H1 (cell line): ENCODE data around the gene MUC5B.

Experiments
- CHD2 ChIP-seq: IDR thresholded peaks from 2 replicates; pipeline ENCODE4 v1.6.1; 2012; ENCODE audit warnings: low read length, improper control_type of control experiment
- POLR2AphosphoS5 ChIP-seq: IDR thresholded peaks from 2 replicates; pipeline ENCODE4 v1.6.1; 2011; ENCODE audit warnings: low read depth, low read length
- SIN3A ChIP-seq, 2 experiments: IDR thresholded peaks in 1 of 2; conservative IDR thresholded peaks in 1 of 2; 2 replicates each; pipeline ENCODE4 v1.6.1; 2011 to 2012; ENCODE audit warnings: low read length in 2 of 2, improper control_type of control experiment in 1 of 2, low read depth in 1 of 2, mild to moderate bottlenecking in 1 of 2
- SIX5 ChIP-seq: IDR thresholded peaks from 2 replicates; pipeline ENCODE4 v1.6.1; 2011; ENCODE audit warnings: mild to moderate bottlenecking, low read depth, low read length
- SUZ12 ChIP-seq: fragments of 200-600 bp; sonication (generic); IDR thresholded peaks from 2 replicates; pipeline ENCODE4 v1.6.1; 2012; ENCODE audit warnings: mild to moderate bottlenecking, inconsistent platforms, low read length, moderate library complexity, mixed read lengths
- USF2 ChIP-seq: IDR thresholded peaks from 2 replicates; pipeline ENCODE4 v1.6.1; 2011; ENCODE audit warnings: low read length, improper control_type of control experiment
- TF ChIP-seq, protein P1 (sequence below), 3 experiments: IDR thresholded peaks; 1 replicate in 2 of 3; 2 replicates in 1 of 3; pipeline versions ENCODE4 v1.5.1 to v1.6.1; 2011; ENCODE audit warnings: low read length in 3 of 3, mild to moderate bottlenecking in 3 of 3, inconsistent platforms in 2 of 3, low read depth in 1 of 3, moderate library complexity in 1 of 3; ENCODE audit not compliant: insufficient read depth in 1 of 3; ENCODE audit errors: control extremely low read depth in 1 of 3
- TF ChIP-seq, protein P2 (sequence below): IDR thresholded peaks from 2 replicates; pipeline ENCODE4 v1.6.1; 2012; ENCODE audit warnings: low read length, inconsistent platforms

- TF ChIP-seq SIN3A (conservative IDR thresholded peaks at IDR 0.05 in 1 of 2, IDR thresholded peaks at IDR 0.05 in 1 of 2; ENCODE audit: low read depth in 1 of 2, low read length in 2 of 2) (no peak), POLR2AphosphoS5 (no peak), CHD2 (no peak), SIX5 (no peak), SUZ12 (no peak), USF2 (no peak)
- TF ChIP-seq, protein P1, sequence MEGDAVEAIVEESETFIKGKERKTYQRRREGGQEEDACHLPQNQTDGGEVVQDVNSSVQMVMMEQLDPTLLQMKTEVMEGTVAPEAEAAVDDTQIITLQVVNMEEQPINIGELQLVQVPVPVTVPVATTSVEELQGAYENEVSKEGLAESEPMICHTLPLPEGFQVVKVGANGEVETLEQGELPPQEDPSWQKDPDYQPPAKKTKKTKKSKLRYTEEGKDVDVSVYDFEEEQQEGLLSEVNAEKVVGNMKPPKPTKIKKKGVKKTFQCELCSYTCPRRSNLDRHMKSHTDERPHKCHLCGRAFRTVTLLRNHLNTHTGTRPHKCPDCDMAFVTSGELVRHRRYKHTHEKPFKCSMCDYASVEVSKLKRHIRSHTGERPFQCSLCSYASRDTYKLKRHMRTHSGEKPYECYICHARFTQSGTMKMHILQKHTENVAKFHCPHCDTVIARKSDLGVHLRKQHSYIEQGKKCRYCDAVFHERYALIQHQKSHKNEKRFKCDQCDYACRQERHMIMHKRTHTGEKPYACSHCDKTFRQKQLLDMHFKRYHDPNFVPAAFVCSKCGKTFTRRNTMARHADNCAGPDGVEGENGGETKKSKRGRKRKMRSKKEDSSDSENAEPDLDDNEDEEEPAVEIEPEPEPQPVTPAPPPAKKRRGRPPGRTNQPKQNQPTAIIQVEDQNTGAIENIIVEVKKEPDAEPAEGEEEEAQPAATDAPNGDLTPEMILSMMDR (IDR thresholded peaks at IDR 0.05; ENCODE audit: control extremely low read depth in 1 of 3, insufficient read depth in 1 of 3, low read depth in 1 of 3, low read length in 3 of 3) = no peak
- TF ChIP-seq, protein P2, sequence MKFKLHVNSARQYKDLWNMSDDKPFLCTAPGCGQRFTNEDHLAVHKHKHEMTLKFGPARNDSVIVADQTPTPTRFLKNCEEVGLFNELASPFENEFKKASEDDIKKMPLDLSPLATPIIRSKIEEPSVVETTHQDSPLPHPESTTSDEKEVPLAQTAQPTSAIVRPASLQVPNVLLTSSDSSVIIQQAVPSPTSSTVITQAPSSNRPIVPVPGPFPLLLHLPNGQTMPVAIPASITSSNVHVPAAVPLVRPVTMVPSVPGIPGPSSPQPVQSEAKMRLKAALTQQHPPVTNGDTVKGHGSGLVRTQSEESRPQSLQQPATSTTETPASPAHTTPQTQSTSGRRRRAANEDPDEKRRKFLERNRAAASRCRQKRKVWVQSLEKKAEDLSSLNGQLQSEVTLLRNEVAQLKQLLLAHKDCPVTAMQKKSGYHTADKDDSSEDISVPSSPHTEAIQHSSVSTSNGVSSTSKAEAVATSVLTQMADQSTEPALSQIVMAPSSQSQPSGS = no peak
These were observed 72.2 kb downstream of the MUC5B start for GRCh38 chr11:1295086-1295485.
